HG02884 (cell line): ENCODE data around the gene KCNJ4.
"Not testable (repeated sequence)": the region's sequence is repeated elsewhere in the genome, so short reads cannot be mapped to it uniquely, and the experiment has no call there.

Source experiments
- ATAC-seq: cut with Tn5 transposase; IDR thresholded peaks from one replicate; pipeline ENCODE4 v1.9.1; 2021; ENCODE audit warnings: mild to moderate bottlenecking, moderate library complexity; ENCODE audit not compliant: unreplicated experiment

KCNJ4 gene

GRCh38 chr22:38471237-38471636 is 16.2 kb upstream of the KCNJ4 start:
- no peak for ATAC-seq

DNA sequence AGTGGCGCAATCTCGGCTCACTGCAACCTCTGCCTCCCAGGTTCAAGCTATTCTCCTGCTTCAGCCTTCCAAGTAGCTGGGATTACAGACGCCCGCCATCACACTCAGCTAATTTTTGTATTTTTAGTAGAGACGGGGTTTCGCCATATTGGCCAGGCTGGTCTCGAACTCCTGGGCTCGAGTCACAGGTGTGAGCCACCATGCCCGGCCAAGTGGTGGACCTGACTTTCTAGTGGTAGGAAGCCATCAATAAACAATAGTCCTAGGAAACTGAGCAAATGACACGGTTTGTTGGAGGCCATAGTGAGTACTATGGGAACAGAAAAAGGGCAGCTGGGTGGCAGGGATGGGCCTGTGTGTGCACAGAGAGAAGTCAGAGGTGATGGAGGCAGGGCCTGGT is 15.2 kb upstream of the KCNJ4 start:
- ATAC-seq = not testable (repeated sequence)

DNA sequence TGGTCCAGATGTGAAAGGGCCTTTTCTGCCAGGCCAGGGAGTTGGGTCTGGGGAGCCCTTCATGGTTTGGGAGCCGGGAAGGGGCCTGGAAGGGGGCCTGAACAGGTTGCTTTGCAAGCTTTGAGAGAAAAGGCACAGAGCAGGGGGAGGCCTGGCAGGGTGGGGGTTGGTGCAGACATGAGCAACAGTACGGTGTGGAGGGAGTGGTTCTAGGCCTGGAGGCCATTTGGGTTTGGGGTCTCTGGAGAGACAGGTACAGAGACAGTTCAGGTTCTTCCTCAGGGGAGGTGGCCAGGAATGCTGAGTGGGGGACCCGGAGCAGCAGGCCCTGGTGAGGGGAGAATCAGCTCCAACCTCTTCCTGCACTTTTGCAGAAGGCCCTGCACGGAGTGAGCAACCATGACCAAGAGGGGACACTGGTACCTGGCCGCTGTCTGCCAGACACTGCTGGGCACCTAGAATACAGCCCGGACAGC is 14.3 kb upstream of the KCNJ4 start:
- ATAC-seq = no peak

- ATAC-seq = no peak
These were observed 13.7 kb upstream of the KCNJ4 start for GRCh38 chr22:38468443-38469305.

GRCh38 chr22:38467904-38468442 is 13.0 kb upstream of the KCNJ4 start, which contains the start of gene KDELR3:
TSS of gene KDELR3 (plus strand) at chr22:38468096. CDS start at chr22:38468234, 138 bp downstream.
- no peak for ATAC-seq

GRCh38 chr22:38467438-38467903 is 12.5 kb upstream of the KCNJ4 start:
- no peak for ATAC-seq

DNA sequence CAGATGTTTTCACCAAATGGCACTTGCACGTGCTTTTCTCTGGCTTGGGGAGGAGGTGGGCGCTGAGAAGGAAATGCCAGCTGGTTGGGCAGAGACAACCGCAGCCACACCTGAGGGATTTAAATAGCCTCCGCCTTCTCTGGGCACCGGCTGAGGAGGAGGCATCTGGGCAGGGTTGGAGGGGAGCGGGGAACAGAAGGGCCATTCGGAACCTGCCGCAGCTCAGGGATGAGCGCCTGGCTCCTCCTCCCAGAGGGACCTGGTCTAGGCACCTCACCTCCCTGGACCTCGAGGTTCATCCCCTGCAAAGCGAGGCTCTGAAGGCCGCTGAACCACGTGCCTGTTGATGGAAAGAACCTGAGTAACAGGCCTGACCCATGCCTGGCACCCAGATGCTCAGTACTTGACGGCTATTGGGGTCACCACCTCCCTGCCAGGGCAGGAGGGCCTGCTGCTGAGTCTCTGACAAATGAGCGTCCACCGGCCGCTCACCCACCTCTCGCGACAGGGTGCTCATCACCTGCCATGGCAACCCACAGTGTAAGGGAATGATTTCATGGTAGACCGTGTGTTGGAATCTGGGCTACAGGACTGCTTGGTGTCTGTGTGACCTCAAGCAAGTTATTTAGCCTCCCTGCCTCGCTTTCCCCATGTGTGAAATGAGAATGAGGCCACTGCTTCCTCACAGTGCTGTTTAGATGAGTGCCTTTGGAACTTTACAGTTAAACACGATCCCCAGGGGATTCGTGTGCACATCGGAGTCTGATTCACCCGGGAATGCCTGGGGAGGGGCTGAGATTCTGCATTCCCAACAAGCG is 10.9 kb upstream of the KCNJ4 start:
- ATAC-seq = no peak

GRCh38 chr22:38464992-38465672 is 10.1 kb upstream of the KCNJ4 start:
- no peak for ATAC-seq

GRCh38 chr22:38462960-38463784 is 8.2 kb upstream of the KCNJ4 start:
- no peak for ATAC-seq

DNA sequence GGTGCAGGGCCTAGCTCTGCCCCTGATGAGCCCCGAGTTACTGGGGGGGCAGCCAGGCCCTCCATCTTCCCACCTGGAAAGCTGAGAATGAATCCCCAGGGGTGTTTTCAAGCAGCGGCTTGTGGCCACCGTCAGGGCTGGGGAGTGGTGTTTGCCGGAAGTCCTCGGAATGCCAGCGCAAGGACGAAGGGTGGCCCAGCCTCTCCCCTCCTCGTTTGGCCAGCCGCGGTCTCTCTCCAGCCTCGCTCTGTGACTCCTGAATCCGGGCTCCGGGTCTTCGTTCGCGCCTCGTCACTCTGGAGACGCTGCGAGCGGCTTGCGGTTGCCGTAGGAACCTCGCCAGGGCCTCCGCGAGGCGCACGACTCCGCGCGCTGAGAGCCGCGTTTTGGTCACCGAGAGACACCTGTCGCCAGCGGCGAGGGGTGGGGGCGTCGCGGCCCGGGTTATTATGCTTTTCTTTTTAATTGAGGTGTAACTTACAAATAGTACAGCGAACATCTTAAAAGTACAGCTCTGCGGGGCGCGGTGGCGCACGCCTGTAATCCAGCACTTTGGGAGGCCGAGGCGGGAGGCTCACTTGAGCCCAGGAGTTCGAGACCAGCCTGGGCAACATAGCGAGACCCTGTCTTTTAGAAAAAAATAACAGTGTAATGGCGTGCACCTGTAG is 6.5 kb upstream of the KCNJ4 start:
- no peak for ATAC-seq

DNA sequence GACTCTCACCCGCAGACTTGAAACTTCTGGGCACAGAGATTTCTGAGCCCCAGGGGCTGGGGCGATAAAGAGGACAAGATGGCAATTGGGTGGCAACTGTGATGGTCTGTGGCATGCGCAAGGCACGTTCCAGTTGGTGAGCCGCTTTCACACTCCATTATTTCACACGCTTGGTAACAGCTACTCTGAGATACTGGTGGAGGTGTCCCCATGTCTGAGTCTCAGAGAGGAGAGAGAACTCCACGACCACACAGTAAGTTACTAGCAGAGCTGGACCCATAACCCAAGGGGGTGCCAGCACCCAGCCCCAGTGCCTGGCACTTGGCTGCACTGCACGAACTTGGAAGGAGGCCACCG is 6.0 kb upstream of the KCNJ4 start:
- ATAC-seq = no peak

GRCh38 chr22:38460426-38460840 is 5.4 kb upstream of the KCNJ4 start:
- no peak for ATAC-seq

GRCh38 chr22:38456841-38457699 is 2.1 kb upstream of the KCNJ4 start:
- ATAC-seq = no peak

DNA sequence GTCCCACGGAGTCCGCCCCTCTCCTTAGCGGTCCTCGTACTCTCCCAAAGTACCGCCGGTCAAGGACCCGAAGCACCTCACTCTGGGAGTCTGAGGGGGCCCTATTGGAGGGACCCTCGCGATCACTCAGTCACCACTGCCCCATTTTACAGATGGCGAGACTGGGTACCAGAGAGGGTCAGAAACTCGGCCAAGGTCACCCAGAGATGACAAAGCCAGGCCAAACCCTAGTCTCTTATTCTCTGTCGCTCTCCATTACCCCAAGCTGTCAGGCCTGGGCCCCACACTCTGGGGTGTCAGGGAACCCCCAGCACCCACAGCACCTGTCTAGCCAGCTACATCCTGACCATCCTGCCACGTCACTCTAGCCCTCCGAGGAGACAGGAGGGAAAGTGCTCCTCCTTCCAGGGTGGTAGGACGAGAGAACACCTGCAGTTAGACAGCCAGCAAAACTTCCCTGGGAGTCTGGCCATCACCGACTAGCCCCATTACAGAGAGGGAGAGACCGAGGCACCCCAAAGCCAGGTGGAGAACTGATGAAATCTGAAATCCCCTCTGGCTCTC is 1.4 kb upstream of the KCNJ4 start:
- no peak for ATAC-seq

GRCh38 chr22:38455530-38456271 is 702 bp upstream of the KCNJ4 start:
- ATAC-seq = no peak

GRCh38 chr22:38454353-38455075 is 485 bp downstream of the KCNJ4 start:
- ATAC-seq = no peak

- no peak for ATAC-seq
These were observed 1.0 kb downstream of the KCNJ4 start for GRCh38 chr22:38453996-38454352.
